SK-N-DZ (cell line): ENCODE results near the gene TRIM9.
"Not testable (repeated sequence)": the region's sequence is repeated elsewhere in the genome, so short reads cannot be mapped to it uniquely, and the experiment has no call there.

Experiments used
- DNase-seq: peaks from one replicate; pipeline ENCODE4 v3.0.0-alpha.2; 2015; ENCODE audit warnings: low spot score

The TRIM9 gene

GRCh38 chr14:50967103-50967502 is 127.8 kb downstream of the TRIM9 start:
- no peak for DNase-seq

- DNase-seq: peak; percentile 43
Observed at GRCh38 chr14:50964683-50965390, 130.1 kb downstream of the TRIM9 start.

GRCh38 chr14:50963919-50964318 is 131.0 kb downstream of the TRIM9 start:
- no peak for DNase-seq

GRCh38 chr14:50961605-50962221 is 133.2 kb downstream of the TRIM9 start:
- peak; percentile 20 for DNase-seq

- DNase-seq: no peak
Observed at GRCh38 chr14:50957296-50957695, 137.6 kb downstream of the TRIM9 start.

GRCh38 chr14:50956421-50956820 is 138.5 kb downstream of the TRIM9 start:
- DNase-seq: not testable (repeated sequence)

GRCh38 chr14:50955373-50956043 is 139.4 kb downstream of the TRIM9 start:
- peak; percentile 73 for DNase-seq

- peak; percentile 37 for DNase-seq
Observed at GRCh38 chr14:50954811-50955372, 140.0 kb downstream of the TRIM9 start.

GRCh38 chr14:50953502-50953901 is 141.4 kb downstream of the TRIM9 start:
- no peak for DNase-seq

- no peak for DNase-seq
Observed at GRCh38 chr14:50951032-50951431, 143.9 kb downstream of the TRIM9 start.

- no peak for DNase-seq
Observed at GRCh38 chr14:50948205-50948604, 146.7 kb downstream of the TRIM9 start.

- no peak for DNase-seq
Observed at GRCh38 chr14:50947446-50947845, 147.5 kb downstream of the TRIM9 start.

GRCh38 chr14:50946234-50946935 is 148.5 kb downstream of the TRIM9 start:
- DNase-seq: no peak

- DNase-seq: no peak
Observed at GRCh38 chr14:50944647-50945413, 150.1 kb downstream of the TRIM9 start.

GRCh38 chr14:50943943-50944646 is 150.8 kb downstream of the TRIM9 start, which contains the start of gene PYGL:
Gene PYGL, minus strand, starts transcription at chr14:50944483. Its CDS starts 80 bp downstream, at chr14:50944403.
- DNase-seq: peak; percentile 28

GRCh38 chr14:50943261-50943942 is 151.5 kb downstream of the TRIM9 start:
- DNase-seq: no peak

GRCh38 chr14:50941638-50942037 is 153.3 kb downstream of the TRIM9 start:
- not testable (repeated sequence) for DNase-seq

- DNase-seq: no peak
Observed at GRCh38 chr14:50941151-50941550, 153.8 kb downstream of the TRIM9 start.

- no peak for DNase-seq
Observed at GRCh38 chr14:50937800-50938199, 157.1 kb downstream of the TRIM9 start.

- no peak for DNase-seq
Observed at GRCh38 chr14:50937325-50937724, 157.6 kb downstream of the TRIM9 start.
